ENCODE results near the gene NOXO1.

DNA sequence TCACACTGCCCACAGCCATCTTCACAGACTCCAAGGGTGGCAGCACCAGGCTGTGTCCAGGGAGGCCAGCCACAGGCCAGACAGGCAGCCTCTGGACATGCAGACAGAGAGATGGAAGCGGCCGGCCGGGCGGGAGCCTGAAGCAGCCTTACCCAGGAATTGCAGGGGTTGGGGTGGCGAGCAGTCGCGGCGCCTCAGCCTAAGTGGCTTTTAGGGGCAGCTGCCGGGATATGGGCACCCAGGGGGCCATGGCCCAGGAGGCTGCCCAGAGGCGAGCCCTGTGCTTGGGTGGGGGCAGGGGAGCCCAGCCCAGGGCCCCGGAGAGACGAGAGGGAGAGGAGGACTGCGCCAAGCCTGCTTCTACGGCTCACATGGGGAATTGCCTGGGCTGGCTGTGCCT is 44.0 kb upstream of the NOXO1 start:
- TF ChIP-seq, protein P1, sequence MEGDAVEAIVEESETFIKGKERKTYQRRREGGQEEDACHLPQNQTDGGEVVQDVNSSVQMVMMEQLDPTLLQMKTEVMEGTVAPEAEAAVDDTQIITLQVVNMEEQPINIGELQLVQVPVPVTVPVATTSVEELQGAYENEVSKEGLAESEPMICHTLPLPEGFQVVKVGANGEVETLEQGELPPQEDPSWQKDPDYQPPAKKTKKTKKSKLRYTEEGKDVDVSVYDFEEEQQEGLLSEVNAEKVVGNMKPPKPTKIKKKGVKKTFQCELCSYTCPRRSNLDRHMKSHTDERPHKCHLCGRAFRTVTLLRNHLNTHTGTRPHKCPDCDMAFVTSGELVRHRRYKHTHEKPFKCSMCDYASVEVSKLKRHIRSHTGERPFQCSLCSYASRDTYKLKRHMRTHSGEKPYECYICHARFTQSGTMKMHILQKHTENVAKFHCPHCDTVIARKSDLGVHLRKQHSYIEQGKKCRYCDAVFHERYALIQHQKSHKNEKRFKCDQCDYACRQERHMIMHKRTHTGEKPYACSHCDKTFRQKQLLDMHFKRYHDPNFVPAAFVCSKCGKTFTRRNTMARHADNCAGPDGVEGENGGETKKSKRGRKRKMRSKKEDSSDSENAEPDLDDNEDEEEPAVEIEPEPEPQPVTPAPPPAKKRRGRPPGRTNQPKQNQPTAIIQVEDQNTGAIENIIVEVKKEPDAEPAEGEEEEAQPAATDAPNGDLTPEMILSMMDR (IDR thresholded peaks at IDR 0.05; ENCODE audit: low read depth, low read length): no peak
- TF ChIP-seq POLR2A (IDR thresholded peaks at IDR 0.05; ENCODE audit: extremely low read depth, insufficient read length) (no peak), MYC (IDR thresholded peaks at IDR 0.05; ENCODE audit: low read depth, low read length) (no peak)
- TF ChIP-seq, protein P2, sequence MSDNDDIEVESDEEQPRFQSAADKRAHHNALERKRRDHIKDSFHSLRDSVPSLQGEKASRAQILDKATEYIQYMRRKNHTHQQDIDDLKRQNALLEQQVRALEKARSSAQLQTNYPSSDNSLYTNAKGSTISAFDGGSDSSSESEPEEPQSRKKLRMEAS (IDR thresholded peaks at IDR 0.05; ENCODE audit: low read depth, low read length): no peak
